ENCODE data around the gene ECI1. TPM values are rescaled to one million over a fixed set of nuclear protein-coding genes. Genes with fewer than 3 reads are reported as not detected.

ECI1 gene
- total and polyA plus RNA-seq, 2 of the 13 experiments (the other 11 are each of a cell fraction or from before 2014, with no cell fraction given), result 82.0 to 102 TPM

GRCh38 chr16:2223221-2223941 is 28.0 kb downstream of the ECI1 start, which contains the start of gene E4F1 (continued):
- TF ChIP-seq, protein P1, sequence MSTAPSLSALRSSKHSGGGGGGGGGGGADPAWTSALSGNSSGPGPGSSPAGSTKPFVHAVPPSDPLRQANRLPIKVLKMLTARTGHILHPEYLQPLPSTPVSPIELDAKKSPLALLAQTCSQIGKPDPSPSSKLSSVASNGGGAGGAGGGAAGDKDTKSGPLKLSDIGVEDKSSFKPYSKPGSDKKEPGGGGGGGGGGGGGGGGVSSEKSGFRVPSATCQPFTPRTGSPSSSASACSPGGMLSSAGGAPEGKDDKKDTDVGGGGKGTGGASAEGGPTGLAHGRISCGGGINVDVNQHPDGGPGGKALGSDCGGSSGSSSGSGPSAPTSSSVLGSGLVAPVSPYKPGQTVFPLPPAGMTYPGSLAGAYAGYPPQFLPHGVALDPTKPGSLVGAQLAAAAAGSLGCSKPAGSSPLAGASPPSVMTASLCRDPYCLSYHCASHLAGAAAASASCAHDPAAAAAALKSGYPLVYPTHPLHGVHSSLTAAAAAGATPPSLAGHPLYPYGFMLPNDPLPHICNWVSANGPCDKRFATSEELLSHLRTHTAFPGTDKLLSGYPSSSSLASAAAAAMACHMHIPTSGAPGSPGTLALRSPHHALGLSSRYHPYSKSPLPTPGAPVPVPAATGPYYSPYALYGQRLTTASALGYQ (CRISPR knock-in tag; IDR thresholded peaks at IDR 0.05), result peak; percentile 56; the same call in 1 of the 2 replicates
- TF ChIP-seq EP300 (IDR thresholded peaks at IDR 0.05; ENCODE audit: low read depth in 2 of 2, low read length in 2 of 2) (no peak), EP300 (CRISPR knock-in tag; IDR thresholded peaks at IDR 0.05; ENCODE audit: borderline replicate concordance) (0 out of 2 replicates have a peak, but pooled peaks have one; percentile 16), PBX2 (CRISPR knock-in tag; IDR thresholded peaks at IDR 0.05) (peak; percentile 91), ZNF543 (CRISPR knock-in tag; IDR thresholded peaks at IDR 0.05) (peak; percentile 54; the same call in 1 of the 2 replicates), ZKSCAN1 (IDR thresholded peaks at IDR 0.05; ENCODE audit: low read length) (no peak), ZNF777 (CRISPR knock-in tag; IDR thresholded peaks at IDR 0.05) (peak; percentile 71; the same call in 1 of the 2 replicates), PHF8 (CRISPR knock-in tag; IDR thresholded peaks at IDR 0.05) (peak; percentile 97), PHF5A (CRISPR knock-in tag; IDR thresholded peaks at IDR 0.05; ENCODE audit: low read depth, unreplicated experiment) (no peak), ZNF775 (CRISPR knock-in tag; IDR thresholded peaks at IDR 0.05; ENCODE audit: borderline replicate concordance) (no peak), MBD4 (IDR thresholded peaks at IDR 0.05; ENCODE audit: borderline replicate concordance, low read length) (no peak), ZNF549 (CRISPR knock-in tag; IDR thresholded peaks at IDR 0.05) (no peak), CENPX (CRISPR knock-in tag; IDR thresholded peaks at IDR 0.05) (no peak), SIN3A (IDR thresholded peaks at IDR 0.05; ENCODE audit: borderline replicate concordance, low read depth, low read length) (peak; percentile 72; the same call in 1 of the 2 replicates), ZNF225 (CRISPR knock-in tag; IDR thresholded peaks at IDR 0.05) (peak; percentile 70)
- TF ChIP-seq, protein P2, sequence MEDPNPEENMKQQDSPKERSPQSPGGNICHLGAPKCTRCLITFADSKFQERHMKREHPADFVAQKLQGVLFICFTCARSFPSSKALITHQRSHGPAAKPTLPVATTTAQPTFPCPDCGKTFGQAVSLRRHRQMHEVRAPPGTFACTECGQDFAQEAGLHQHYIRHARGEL (CRISPR knock-in tag; IDR thresholded peaks at IDR 0.05), result no peak
- TF ChIP-seq, protein P3, sequence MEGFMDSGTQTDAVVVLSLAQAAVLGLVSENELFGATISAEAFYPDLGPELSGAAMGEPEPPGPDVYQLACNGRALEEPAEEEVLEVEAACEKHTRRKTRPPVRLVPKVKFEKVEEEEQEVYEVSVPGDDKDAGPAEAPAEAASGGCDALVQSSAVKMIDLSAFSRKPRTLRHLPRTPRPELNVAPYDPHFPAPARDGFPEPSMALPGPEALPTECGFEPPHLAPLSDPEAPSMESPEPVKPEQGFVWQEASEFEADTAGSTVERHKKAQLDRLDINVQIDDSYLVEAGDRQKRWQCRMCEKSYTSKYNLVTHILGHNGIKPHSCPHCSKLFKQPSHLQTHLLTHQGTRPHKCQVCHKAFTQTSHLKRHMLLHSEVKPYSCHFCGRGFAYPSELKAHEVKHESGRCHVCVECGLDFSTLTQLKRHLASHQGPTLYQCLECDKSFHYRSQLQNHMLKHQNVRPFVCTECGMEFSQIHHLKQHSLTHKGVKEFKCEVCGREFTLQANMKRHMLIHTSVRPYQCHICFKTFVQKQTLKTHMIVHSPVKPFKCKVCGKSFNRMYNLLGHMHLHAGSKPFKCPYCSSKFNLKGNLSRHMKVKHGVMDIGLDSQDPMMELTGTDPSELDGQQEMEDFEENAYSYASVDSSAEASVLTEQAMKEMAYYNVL (CRISPR knock-in tag; IDR thresholded peaks at IDR 0.05; ENCODE audit: borderline replicate concordance), result peak; percentile 68; the same call in 1 of the 2 replicates

Data from HepG2 (cell line).